HG03342 (cell line): ENCODE measurements around the gene GRM3.
A peak's percentile ranks its signal among the peaks of the same experiment; 100 is the strongest.

Source experiments
- ATAC-seq: cut with Tn5 transposase; IDR thresholded peaks from one replicate; pipeline ENCODE4 v1.9.1; 2021; ENCODE audit warnings: mild to moderate bottlenecking, moderate library complexity; ENCODE audit not compliant: unreplicated experiment

Gene GRM3

DNA sequence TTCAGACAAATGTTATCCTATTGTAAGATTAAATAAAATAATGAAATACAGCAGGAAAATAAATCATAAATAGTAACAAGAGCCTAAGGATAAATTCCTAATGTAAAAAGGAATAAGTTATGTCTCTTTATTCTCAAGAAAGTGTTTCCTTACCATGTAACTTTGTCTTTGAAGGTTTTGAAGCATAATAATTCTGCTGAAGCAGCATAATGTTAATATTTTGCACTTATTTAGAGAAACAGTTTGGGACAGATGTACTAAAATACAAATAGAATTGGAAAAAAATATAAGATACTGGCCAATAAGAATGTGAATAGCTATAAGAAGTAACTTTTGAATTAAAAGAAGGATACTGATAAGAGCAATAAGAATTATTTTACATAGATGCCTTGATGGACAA lies 45.7 kb downstream of the GRM3 start:
- no peak for ATAC-seq

- ATAC-seq, result no peak
Measured at GRCh38 chr7:86692755-86693154, 49.0 kb downstream of the GRM3 start.

DNA sequence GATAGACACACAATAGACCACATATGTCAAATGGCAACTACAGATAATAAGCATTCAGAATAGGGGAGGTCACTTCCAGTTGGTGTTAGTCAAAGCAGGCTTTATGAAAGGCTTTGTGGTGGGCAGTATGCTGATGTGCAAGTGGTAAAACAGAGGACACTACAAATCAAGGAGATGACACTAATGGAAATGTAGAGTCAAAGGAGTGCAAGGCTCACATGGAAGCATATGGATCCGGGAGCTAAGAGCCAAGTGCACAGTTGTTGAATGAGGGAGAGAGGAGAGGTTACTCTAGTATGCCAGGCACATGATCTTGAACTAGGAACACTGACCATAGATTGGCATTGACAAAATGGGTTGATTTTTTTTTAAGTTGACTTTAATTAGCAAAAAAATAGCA lies 62.7 kb downstream of the GRM3 start:
- no peak for ATAC-seq

DNA sequence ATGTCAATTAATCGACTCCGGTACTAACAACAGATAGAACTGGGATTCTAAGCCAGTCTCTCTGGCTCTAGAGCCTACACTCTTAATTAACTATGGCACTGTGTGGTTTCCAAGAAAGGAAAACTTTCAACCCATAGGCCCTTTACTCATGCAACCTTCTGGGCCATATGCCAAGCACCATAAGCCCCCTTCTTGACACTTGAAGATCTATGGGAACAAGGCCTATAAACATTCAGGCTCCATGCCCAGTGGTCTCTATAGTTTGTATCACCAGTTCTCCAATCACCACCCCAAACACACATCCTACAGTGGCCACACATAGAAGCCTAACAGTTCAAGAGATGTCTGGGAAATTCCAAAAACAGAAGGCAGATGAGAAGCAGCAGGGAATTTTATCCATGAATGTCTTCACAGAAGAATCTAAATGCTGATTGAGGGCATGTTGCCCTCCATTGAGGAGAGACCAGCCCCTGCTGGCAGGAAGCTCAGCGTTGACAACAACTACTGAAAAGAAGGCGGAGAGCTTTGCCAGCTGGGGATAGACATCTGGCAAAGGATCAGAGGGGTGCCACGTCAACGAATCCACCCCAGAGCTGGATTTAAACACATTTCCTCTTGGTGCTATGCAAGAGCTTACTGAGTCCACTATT lies 64.4 kb downstream of the GRM3 start:
- ATAC-seq, result no peak

DNA sequence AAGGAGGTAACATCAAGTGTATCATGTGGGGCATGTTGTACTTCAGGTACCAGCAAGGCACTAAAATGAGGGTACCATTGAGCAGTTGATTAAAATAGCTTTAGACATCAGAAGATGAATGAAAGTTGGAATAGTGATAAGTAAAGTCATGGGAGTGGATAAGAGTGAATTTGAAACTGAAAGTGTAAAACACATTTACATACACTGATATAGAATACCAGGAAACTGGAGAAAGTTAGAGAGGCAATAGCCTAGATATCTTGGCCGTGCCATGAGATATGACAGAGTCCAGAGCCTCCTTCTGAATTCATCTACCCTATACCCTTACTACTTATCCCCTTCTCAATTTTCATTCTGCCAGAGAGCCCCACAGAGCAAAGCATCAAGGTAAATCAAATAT lies 76.6 kb downstream of the GRM3 start:
- peak; percentile 46 for ATAC-seq

DNA sequence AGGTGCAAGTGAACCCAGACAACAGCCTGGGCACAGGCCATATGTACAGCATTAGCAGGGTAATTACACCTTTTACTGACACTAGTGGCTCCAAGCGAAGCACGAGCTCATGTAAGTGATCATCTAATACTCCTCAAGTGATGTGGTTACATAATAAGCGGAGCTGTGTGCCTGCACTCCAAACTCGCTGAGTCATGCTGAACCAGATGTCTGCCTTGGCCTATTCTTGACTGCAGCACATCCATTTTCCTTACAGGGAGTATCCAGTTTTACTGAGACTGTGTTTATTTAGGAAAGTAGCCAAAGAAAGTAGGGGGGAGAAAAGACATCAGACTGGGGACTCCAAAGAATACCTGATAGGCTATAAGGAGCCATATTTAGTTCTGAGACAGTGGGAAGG lies 90.1 kb downstream of the GRM3 start:
- ATAC-seq, result no peak

GRCh38 chr7:86745013-86745745 lies 101.5 kb downstream of the GRM3 start:
- ATAC-seq, result no peak

DNA sequence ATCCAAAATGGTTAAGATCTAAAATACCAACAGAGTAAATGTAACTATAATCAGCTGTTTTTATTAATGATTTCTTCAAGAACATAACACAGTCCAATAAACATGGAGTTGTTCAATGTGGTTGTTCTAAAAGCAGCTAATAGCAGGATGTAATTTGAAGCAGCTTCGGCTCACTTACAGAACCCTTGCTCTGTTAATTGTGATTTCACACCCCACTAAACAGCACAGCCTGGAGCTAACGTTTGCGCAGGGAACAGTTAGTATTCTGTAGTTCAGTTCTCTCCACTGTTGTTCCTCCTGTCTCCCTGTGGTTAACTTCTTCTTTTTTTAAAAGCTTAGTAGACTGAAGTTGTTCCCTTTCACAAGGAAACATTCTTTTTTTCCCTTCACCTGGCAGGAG lies 104.0 kb downstream of the GRM3 start:
- ATAC-seq, result no peak

DNA sequence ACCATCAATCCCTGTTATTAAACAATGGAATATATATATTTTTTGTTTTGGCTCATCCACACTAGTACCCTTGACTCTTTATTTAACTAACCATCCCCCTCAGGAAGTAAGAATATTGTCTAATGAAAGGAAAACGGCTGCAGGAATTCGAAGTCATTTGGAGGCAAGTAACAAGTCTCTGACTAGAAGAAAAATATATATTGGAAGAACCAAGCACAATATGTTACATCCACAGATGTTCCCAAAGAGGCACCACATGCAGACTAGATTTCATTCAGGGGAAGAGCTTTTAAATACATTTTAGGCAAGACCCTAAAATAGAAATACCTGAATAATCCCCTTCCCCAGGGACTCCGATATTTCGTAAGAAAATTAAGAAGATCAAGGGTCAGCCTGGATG lies 104.5 kb downstream of the GRM3 start:
- no peak for ATAC-seq

GRCh38 chr7:86748843-86749719 lies 105.4 kb downstream of the GRM3 start:
- ATAC-seq, result no peak

- no peak for ATAC-seq
Measured at GRCh38 chr7:86749741-86750665, 106.3 kb downstream of the GRM3 start.

GRCh38 chr7:86760236-86760635 lies 116.5 kb downstream of the GRM3 start:
- no peak for ATAC-seq

- ATAC-seq, result no peak
Measured at GRCh38 chr7:86762129-86762528, 118.4 kb downstream of the GRM3 start.

DNA sequence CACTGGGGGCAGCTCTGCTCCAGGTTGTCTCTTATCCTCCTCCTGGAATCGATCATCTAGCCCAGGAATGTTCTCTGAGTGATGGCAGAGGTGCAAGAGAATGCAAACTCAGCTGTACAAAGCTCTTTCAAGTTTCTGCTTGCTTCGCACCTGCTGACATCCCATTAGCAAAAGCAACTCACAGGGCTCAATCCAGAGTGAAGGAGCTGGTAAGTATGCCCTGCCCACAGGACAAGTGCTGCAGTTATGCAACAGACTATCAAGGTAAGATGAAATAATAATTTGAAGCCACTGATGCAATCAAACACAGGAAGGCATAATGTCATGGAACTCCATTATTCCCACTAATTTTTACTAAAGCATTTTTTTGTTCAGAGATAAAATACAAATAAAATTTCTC lies 122.2 kb downstream of the GRM3 start:
- ATAC-seq, result no peak

- ATAC-seq, result peak; percentile 39
Measured at GRCh38 chr7:86768394-86768793, 124.7 kb downstream of the GRM3 start.

DNA sequence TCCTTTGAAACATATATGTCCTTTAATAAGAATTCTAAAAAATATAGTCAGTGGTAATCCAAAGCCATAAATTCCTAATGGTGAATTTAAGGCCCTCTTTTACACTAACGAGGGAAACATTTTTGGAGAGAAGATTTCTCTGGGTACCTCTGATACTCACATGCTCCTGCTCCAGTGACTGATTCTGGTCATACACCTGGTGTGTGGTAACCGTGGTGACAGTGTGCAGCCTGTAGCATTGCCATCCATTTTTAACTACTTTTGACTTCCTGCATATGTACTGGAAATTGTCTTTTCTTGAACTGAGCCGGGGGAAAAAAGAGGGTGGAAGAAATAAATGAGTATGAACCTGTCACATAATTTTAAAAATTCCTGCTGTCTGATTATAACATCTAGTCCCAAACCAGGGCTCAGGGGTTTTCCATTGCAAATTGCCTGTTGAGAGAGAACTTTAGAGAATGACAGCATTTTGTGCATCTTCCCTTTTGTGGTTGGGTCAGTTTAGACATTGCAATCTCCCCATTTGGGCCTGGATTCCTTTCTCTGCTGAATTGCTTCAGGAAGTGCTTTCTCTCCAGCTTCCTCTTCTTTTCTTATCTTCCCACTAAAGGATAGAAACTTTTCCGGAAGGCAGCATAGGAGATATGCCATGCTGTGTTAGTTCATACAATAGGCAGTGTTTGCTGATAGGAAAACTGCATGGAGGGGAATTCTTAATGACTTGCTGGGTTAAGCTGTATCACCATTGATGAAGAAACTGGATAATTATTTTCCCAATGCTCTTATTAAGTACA lies 125.5 kb downstream of the GRM3 start:
- peak; percentile 92 for ATAC-seq

- no peak for ATAC-seq
Measured at GRCh38 chr7:86773309-86773708, 129.6 kb downstream of the GRM3 start.

- ATAC-seq, result no peak
Measured at GRCh38 chr7:86775203-86775602, 131.5 kb downstream of the GRM3 start.

GRCh38 chr7:86776136-86776535 lies 132.4 kb downstream of the GRM3 start:
- ATAC-seq, result no peak

- ATAC-seq, result no peak
Measured at GRCh38 chr7:86778271-86778670, 134.6 kb downstream of the GRM3 start.
